Measurements from ENCODE around the gene SH3PXD2A.

GRCh38 chr10:103852189-103852711 lies 3.1 kb downstream of the SH3PXD2A start:
- TF ChIP-seq CTCF (IDR thresholded peaks at IDR 0.05) (no peak), EP300 (IDR thresholded peaks at IDR 0.05; ENCODE audit: low read depth) (peak; percentile 53), POLR2A (IDR thresholded peaks at IDR 0.05) (no peak), POLR2AphosphoS5 (IDR thresholded peaks at IDR 0.05) (peak in 1 of 3 donors; percentile 51)
